Stimulated activated CD4-positive, alpha-beta T cell treated with anti-CD3 and anti-CD28 coated beads, TNF-alpha, amount 100 ng/mL, for 1 hour (primary cell): ENCODE results near the gene TMPRSS11F.

Experiments used
- DNase-seq, 3 donors: peaks; one replicate each; pipeline ENCODE4 v3.0.0-alpha.2; 2020; ENCODE audit warnings: low read depth in 3 of 3, low spot score in 1 of 3

The TMPRSS11F gene

GRCh38 chr4:68077737-68078136 lies 51.9 kb downstream of the TMPRSS11F start:
- no peak for DNase-seq

- DNase-seq: no peak
Measured at GRCh38 chr4:68077301-68077700, 52.4 kb downstream of the TMPRSS11F start.

- no peak for DNase-seq
Measured at GRCh38 chr4:68076194-68076593, 53.5 kb downstream of the TMPRSS11F start.

- no peak for DNase-seq
Measured at GRCh38 chr4:68074397-68074796, 55.3 kb downstream of the TMPRSS11F start.

- no peak for DNase-seq
Measured at GRCh38 chr4:68070302-68070701, 59.4 kb downstream of the TMPRSS11F start.

- no peak for DNase-seq
Measured at GRCh38 chr4:68062501-68062900, 67.2 kb downstream of the TMPRSS11F start.

GRCh38 chr4:68038272-68038671 lies 91.4 kb downstream of the TMPRSS11F start:
- no peak for DNase-seq

GRCh38 chr4:68021185-68021584 lies 108.5 kb downstream of the TMPRSS11F start:
- no peak for DNase-seq

- no peak for DNase-seq
Measured at GRCh38 chr4:68011684-68012083, 118.0 kb downstream of the TMPRSS11F start.
